ENCODE data around the gene RPTOR. TPM values are rescaled to one million over a fixed set of nuclear protein-coding genes. Genes with fewer than 3 reads are reported as not detected.
A peak's percentile ranks its signal among the peaks of the same experiment; 100 is the strongest.

The RPTOR gene
- total and polyA plus RNA-seq, 10 of the 15 experiments (the other 5 are each of a cell fraction or from before 2014, with no cell fraction given): 0.18 to 32.1 (median 7.8) TPM

DNA sequence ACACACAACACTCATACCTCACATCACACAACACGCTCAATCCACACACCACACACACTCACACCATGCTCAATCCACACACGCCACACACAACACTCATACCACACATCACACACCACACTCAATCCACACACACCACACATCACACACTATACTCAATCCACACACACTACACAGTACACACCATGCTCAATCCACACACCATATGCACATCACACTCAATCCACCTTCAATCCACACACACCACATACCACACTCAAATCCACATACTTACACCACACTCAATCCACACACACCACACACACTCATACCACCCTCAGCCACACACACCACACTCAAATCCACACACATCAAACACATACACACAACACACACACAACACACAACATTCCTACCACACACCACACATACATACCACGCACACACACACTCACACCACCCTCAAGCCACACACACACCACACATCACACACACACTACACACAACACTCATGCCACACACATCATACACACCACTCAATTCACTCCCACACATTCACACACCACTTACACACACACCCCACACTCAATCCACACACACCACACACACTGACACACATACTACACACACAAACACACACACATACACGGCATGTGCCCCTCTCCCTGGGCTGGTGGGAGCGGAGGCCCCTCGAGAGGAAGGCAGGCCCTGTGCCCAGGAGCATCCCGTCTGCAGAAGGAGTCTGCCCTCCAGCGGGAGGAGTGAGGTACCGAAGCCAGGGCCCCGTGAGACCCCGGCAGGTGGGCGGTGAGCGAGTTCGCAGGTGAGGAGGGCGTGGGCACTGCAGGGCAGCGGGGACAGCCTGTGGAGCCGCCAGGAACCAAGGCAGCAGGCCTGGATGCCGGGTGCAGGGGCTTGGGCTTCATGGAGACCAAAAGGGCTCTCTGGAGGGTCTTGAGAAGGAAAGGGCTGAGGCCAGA is 33.1 kb upstream of the RPTOR start:
- ATAC-seq: no peak
- no peak for DNase-seq (ENCODE audit: low read depth, low spot score)
- RAD21 ChIA-PET (ENCODE audit: unreplicated experiment): no interaction called here
- Histone ChIP-seq H4K20me1 (ENCODE audit: control insufficient read depth, insufficient read depth) (no peaks in the 10 kb centered on the region), H3K9me3 (replicated peaks; ENCODE audit: control insufficient read depth, insufficient read depth, low read length) (no peaks in the 10 kb centered on the region), H3K4me2 (ENCODE audit: control insufficient read depth, insufficient read depth) (no peak overlapping the region), H3K4me3 (no peak overlapping the region), H3K27ac (ENCODE audit: control insufficient read depth, insufficient read depth) (no peak overlapping the region), H3K79me2 (ENCODE audit: control insufficient read depth, insufficient read depth, low read length) (no peaks in the 10 kb centered on the region), H3K36me3 (ENCODE audit: control insufficient read depth in 2 of 2, insufficient read depth in 2 of 2, low read length in 1 of 2) (no peaks in the 10 kb centered on the region), H3K9ac (ENCODE audit: control insufficient read depth, insufficient read depth, low read length) (no peak overlapping the region), H3K4me1 (ENCODE audit: control insufficient read depth, insufficient read depth, low read length) (no peaks in the 10 kb centered on the region), H2AFZ (ENCODE audit: control insufficient read depth, low read depth, low read length) (no peak overlapping the region), H3K27me3 (replicated peaks in 1 of 2; ENCODE audit: control insufficient read depth in 2 of 2, insufficient read depth in 2 of 2, low read length in 1 of 2) (peaks cover under 1 to 3% of the 10 kb centered on the region in 2 experiments; a peak in 2 of 4 replicates)
- FAIRE-seq: peak; percentile 41
- CTCF ChIA-PET: no interaction called here
- 20% methylated on average over 18 of the region's 18 CpGs for WGBS (ENCODE audit: insufficient coverage, insufficient replicate concordance, low lambda C conversion rate, missing lambda C conversion rate)
- SMC1A ChIA-PET (ENCODE audit: uncharacterized antibody, unreplicated experiment): no interaction called here
- in situ Hi-C loops (cut with MboI): no loop called here
- BruUV-seq (replicated peaks): no TSS peak
- POLR2A ChIA-PET: interaction anchor here (0.9 kb wide), 1 partner anchor 10 kb away, joined by 3 read pairs; no protein-coding TSS in a partner anchor
- intact Hi-C loops (cut with micrococcal nuclease; ENCODE audit: unreplicated experiment): no loop called here
- TF ChIP-seq, protein P1, sequence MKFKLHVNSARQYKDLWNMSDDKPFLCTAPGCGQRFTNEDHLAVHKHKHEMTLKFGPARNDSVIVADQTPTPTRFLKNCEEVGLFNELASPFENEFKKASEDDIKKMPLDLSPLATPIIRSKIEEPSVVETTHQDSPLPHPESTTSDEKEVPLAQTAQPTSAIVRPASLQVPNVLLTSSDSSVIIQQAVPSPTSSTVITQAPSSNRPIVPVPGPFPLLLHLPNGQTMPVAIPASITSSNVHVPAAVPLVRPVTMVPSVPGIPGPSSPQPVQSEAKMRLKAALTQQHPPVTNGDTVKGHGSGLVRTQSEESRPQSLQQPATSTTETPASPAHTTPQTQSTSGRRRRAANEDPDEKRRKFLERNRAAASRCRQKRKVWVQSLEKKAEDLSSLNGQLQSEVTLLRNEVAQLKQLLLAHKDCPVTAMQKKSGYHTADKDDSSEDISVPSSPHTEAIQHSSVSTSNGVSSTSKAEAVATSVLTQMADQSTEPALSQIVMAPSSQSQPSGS (IDR thresholded peaks at IDR 0.05; ENCODE audit: low read length): no peak
- TF ChIP-seq, protein P2, sequence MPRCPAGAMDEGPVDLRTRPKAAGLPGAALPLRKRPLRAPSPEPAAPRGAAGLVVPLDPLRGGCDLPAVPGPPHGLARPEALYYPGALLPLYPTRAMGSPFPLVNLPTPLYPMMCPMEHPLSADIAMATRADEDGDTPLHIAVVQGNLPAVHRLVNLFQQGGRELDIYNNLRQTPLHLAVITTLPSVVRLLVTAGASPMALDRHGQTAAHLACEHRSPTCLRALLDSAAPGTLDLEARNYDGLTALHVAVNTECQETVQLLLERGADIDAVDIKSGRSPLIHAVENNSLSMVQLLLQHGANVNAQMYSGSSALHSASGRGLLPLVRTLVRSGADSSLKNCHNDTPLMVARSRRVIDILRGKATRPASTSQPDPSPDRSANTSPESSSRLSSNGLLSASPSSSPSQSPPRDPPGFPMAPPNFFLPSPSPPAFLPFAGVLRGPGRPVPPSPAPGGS (IDR thresholded peaks at IDR 0.05; ENCODE audit: borderline replicate concordance, insufficient read depth, low read depth, low read length, poor library complexity, severe bottlenecking): peak; percentile 33
